Activated naive CD4-positive, alpha-beta T cell treated with anti-CD3 and anti-CD28 coated beads, Interleukin-2, amount 50 U/mL, for 24 hours (primary cell): ENCODE results near the gene SMIM14.
"Not testable (repeated sequence)": the region's sequence is repeated elsewhere in the genome, so short reads cannot be mapped to it uniquely, and the experiment has no call there.

Experiments used
- H3K27ac Mint-ChIP-seq: one replicate; pipeline ENCODE4 v1.8.0; 2021; ENCODE audit warnings: mild to moderate bottlenecking, mixed read lengths
- H3K27me3 Mint-ChIP-seq: one replicate; pipeline ENCODE4 v1.8.0; 2021; ENCODE audit warnings: mixed read lengths
- H3K36me3 Mint-ChIP-seq: one replicate; pipeline ENCODE4 v1.8.0; 2021; ENCODE audit warnings: mixed read lengths
- H3K4me1 Mint-ChIP-seq: one replicate; pipeline ENCODE4 v1.8.0; 2021; ENCODE audit warnings: mixed read lengths
- H3K4me3 Mint-ChIP-seq: one replicate; pipeline ENCODE4 v1.8.0; 2021; ENCODE audit warnings: mild to moderate bottlenecking, mixed read lengths
- H3K9me3 Mint-ChIP-seq: one replicate; pipeline ENCODE4 v1.8.0; 2021; ENCODE audit warnings: mixed read lengths

The SMIM14 gene

DNA sequence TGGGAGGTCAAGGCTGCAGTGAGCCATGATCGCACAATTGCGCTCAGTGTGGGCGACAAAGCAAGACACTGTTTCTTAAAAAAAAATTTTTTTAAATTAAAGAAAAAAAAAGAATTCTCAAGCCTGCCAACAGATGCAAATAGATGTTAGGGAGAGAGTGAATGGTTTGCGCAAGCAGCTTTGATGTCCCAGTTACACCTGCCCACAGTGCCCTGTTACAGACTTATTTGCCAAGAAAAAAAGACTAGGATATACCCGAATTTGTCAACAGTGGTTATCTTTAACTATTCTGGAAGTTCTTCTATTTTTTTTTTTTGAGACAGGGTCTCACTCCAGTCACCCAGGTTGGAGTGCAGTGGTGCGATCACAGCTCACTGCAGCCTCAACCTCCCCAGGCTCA, 67.2 kb downstream of the SMIM14 start:
- H3K27ac Mint-ChIP-seq = no peak overlapping the region
- no peak overlapping the region for H3K4me3 Mint-ChIP-seq

GRCh38 chr4:39571054-39571453, 67.6 kb downstream of the SMIM14 start:
- Mint-ChIP-seq H3K27me3 (no peaks in the 10 kb centered on the region), H3K36me3 (peaks cover 4% of the 10 kb centered on the region), H3K27ac (no peak overlapping the region), H3K4me3 (no peak overlapping the region), H3K4me1 (peaks cover 4% of the 10 kb centered on the region), H3K9me3 (no peaks in the 10 kb centered on the region)

More for the DNA sequence above, 67.2 kb downstream of the SMIM14 start:
- no peaks in the 10 kb centered on the region for H3K9me3 Mint-ChIP-seq
- H3K36me3 Mint-ChIP-seq = peaks cover 1% of the 10 kb centered on the region
- peaks cover 4% of the 10 kb centered on the region for H3K4me1 Mint-ChIP-seq
- H3K27me3 Mint-ChIP-seq = no peaks in the 10 kb centered on the region

DNA sequence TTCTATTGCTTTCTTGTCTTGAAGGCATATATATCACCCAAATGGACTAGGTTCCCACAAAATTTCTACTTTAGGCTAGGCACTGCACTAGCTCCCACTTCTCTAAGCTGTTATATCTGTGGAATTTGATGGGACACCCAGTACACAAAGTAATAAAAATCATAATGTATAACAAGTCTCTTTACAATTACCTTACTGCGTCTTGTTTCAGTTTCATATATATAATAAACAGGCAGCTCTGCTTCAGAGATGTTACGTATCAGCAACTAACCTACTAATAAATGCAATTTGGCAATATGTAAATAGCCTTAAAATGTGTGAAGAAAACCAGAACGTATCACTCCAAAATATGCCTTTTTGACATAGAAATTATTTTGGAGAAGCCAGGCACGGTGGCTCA, 69.5 kb downstream of the SMIM14 start:
- Mint-ChIP-seq H3K27ac (no peak overlapping the region), H3K36me3 (peaks cover 12% of the 10 kb centered on the region), H3K9me3 (no peaks in the 10 kb centered on the region), H3K4me1 (peaks cover 4% of the 10 kb centered on the region), H3K27me3 (no peaks in the 10 kb centered on the region), H3K4me3 (no peak overlapping the region)

- Mint-ChIP-seq H3K27me3 (no peaks in the 10 kb centered on the region), H3K4me1 (peaks cover 4% of the 10 kb centered on the region), H3K9me3 (no peaks in the 10 kb centered on the region), H3K27ac (no peak overlapping the region), H3K36me3 (peaks cover 12% of the 10 kb centered on the region), H3K4me3 (no peak overlapping the region)
Measured at GRCh38 chr4:39568805-39569204, 69.9 kb downstream of the SMIM14 start.

DNA sequence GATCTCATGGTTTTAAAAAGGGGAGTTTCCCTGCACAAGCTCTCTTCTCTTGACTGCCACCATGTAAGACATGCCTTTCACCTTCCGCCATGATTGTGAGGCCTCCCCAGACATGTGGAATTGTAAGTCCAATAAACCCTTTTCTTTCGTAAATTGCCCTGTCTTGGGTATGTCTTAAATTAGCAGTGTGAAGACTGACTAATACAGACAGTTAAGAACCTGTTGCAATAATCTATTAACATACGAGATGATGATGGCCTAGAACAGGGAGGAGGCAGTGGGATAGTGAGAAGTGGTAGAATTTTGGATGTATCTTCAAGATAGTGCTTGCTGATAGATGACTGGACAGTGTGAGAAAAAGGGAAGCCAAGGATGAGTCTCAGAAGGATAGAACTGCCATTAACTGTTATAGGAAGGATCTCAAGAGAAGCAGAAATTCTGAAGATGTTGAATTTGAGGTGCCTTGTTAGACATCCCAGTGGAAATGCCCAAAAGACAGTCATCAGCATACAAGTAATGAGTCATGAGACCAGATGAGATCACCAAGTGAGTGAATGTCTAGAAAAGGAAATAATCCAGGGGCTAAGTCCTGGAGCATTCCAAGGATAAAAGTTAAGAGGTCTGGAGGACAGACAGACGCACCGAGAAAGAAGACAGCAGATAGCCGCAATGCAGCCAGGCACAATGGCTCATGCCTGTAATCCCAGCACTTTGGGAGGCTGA, 72.6 kb downstream of the SMIM14 start:
- no peak overlapping the region for H3K27ac Mint-ChIP-seq
- H3K27me3 Mint-ChIP-seq = no peaks in the 10 kb centered on the region
- peaks cover 15% of the 10 kb centered on the region for H3K36me3 Mint-ChIP-seq
- H3K4me3 Mint-ChIP-seq = no peak overlapping the region
- peaks cover 4% of the 10 kb centered on the region for H3K4me1 Mint-ChIP-seq
- H3K9me3 Mint-ChIP-seq = no peaks in the 10 kb centered on the region

DNA sequence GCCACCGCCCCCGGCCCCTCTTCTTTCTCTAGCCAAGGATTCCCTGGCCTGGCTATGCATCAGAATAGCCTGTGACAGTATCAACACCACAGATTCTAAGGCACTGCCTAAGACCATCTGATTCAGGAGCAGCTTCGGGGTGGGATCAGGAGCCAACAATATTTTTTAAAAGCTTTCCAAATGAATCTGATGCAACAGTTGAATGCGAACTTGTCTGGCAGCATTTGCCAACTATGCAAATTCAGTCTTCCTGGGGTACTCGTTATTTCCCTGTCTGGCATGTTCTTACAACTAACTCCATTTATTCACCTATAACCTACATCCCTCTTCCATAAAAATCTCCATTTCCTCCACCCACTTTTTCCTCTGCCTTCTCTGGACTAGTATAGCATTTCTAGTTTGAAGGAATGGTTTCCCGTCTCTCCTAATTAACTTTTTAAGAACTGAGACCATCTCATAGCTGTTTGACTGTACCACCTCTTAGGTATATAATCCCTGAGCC, 75.3 kb downstream of the SMIM14 start:
- Mint-ChIP-seq H3K9me3 (no peaks in the 10 kb centered on the region), H3K36me3 (peaks cover 16% of the 10 kb centered on the region), H3K4me3 (no peak overlapping the region), H3K27me3 (no peaks in the 10 kb centered on the region), H3K27ac (no peak overlapping the region), H3K4me1 (peaks cover 4% of the 10 kb centered on the region)

- Mint-ChIP-seq H3K27ac (no peak overlapping the region), H3K4me3 (no peak overlapping the region), H3K36me3 (peaks cover 15% of the 10 kb centered on the region), H3K9me3 (no peaks in the 10 kb centered on the region), H3K27me3 (no peaks in the 10 kb centered on the region), H3K4me1 (no peaks in the 10 kb centered on the region)
Measured at GRCh38 chr4:39562792-39563191, 75.9 kb downstream of the SMIM14 start.

DNA sequence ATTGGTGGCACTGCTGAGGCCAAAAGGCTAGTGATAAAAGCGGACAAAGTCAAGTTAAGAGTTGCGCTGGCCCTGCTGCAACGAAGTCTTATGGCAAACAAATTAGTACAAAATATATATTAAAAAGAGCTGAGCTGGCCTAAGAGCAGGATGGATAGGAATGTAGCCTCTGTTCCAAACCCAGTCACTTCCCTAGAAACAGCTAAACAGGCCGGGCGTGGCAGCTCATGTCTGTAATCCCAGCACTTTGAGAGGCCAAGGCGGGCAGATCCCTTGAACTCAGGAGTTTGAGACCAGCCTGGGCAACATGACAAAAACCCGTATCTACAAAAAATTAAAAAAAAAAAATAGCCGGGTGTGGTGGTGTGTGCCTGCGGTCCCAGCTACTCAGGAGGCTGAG, 79.0 kb downstream of the SMIM14 start:
- H3K27me3 Mint-ChIP-seq = no peaks in the 10 kb centered on the region
- no peaks in the 10 kb centered on the region for H3K9me3 Mint-ChIP-seq
- peaks cover 10% of the 10 kb centered on the region for H3K36me3 Mint-ChIP-seq
- no peaks in the 10 kb centered on the region for H3K4me1 Mint-ChIP-seq
- H3K4me3 Mint-ChIP-seq = no peak overlapping the region
- no peak overlapping the region for H3K27ac Mint-ChIP-seq

GRCh38 chr4:39555472-39555871, 83.2 kb downstream of the SMIM14 start:
- Mint-ChIP-seq H3K36me3 (peaks cover 9% of the 10 kb centered on the region), H3K4me1 (no peaks in the 10 kb centered on the region), H3K27me3 (no peaks in the 10 kb centered on the region), H3K4me3 (no peak overlapping the region), H3K27ac (no peak overlapping the region), H3K9me3 (no peaks in the 10 kb centered on the region)

DNA sequence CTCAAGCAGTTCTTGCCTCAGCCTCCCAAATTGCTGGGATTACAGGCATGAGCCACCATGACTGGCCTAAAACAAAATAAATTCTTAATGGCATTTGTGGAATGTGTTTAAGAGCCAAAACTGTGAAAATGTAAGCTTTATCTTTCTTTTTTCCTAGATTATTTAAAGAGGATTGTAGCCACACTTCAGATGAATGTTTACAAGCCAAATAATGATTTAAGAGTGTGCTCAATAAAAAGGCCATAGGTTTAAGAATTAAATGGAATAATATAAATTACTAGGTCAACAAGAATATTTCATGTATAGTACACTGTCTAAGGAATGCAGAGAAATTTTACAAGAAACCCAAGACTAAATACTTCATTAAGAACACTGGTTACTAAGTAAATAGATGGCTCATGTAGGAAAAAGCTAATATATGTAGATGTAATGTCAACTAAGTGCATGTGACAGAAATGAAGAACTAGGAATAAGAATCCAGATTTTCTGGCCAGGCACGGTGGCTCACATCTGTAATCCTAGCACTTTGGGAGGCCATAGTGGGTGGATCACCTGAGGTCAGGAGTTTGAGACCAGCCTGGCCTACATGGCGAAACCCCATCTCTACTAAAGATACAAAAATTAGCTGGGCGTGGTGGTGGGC, 90.1 kb downstream of the SMIM14 start:
- Mint-ChIP-seq H3K4me1 (no peaks in the 10 kb centered on the region), H3K27ac (no peak overlapping the region), H3K9me3 (no peaks in the 10 kb centered on the region), H3K4me3 (no peak overlapping the region), H3K36me3 (no peaks in the 10 kb centered on the region), H3K27me3 (no peaks in the 10 kb centered on the region)

- Mint-ChIP-seq H3K36me3 (no peaks in the 10 kb centered on the region), H3K9me3 (no peaks in the 10 kb centered on the region), H3K4me1 (no peaks in the 10 kb centered on the region), H3K27me3 (no peaks in the 10 kb centered on the region), H3K27ac (no peak overlapping the region), H3K4me3 (no peak overlapping the region)
Measured at GRCh38 chr4:39544580-39545315, 93.9 kb downstream of the SMIM14 start.

DNA sequence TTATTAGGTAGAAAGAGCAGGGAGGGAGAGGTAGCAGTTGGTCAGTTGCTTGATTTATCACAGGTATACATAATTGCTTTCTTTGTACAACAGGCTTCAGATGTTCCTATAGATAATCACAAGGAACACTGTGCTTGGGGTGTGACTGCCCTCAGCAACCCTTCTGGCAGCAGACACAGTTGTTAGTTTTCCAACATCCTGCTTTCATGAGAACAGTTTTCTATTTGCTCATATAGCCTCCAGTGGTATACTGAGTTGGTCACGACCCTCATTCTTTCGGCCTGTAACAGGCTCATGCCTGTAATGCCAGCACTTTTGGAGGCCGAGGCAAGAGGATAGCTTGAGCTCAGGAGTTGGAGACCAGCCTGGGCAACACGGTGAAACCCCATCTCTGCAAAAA, 94.6 kb downstream of the SMIM14 start:
- H3K27ac Mint-ChIP-seq, H3K36me3 Mint-ChIP-seq, H3K4me1 Mint-ChIP-seq, H3K4me3 Mint-ChIP-seq, H3K27me3 Mint-ChIP-seq, H3K9me3 Mint-ChIP-seq: not testable (repeated sequence)

DNA sequence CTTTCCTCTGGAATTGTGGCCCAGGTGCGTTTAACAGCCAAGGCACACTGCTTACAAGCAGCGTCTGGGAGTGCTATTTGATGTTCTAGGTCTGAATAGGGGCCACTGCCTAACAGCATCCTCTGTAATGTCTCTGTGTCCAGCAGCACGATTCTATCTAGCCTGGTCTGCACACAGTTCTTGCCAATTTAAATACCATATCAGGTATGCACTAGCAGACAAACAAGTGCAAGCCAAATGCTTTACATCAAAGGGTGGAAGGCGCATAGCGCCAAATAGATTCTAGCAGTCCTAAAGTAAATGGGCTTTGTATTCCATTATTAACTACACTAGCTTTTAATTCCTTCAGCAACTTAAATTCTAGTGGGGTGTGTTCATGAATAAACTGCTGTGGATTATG, 95.6 kb downstream of the SMIM14 start:
- Mint-ChIP-seq H3K4me1 (no peaks in the 10 kb centered on the region), H3K27me3 (no peaks in the 10 kb centered on the region), H3K9me3 (no peaks in the 10 kb centered on the region), H3K36me3 (no peaks in the 10 kb centered on the region), H3K4me3 (no peak overlapping the region), H3K27ac (no peak overlapping the region)

GRCh38 chr4:39542611-39543012, 96.1 kb downstream of the SMIM14 start:
- no peaks in the 10 kb centered on the region for H3K27me3 Mint-ChIP-seq
- H3K9me3 Mint-ChIP-seq = no peaks in the 10 kb centered on the region
- H3K27ac Mint-ChIP-seq = no peak overlapping the region
- no peak overlapping the region for H3K4me3 Mint-ChIP-seq
- H3K36me3 Mint-ChIP-seq = no peaks in the 10 kb centered on the region
- H3K4me1 Mint-ChIP-seq = no peaks in the 10 kb centered on the region

DNA sequence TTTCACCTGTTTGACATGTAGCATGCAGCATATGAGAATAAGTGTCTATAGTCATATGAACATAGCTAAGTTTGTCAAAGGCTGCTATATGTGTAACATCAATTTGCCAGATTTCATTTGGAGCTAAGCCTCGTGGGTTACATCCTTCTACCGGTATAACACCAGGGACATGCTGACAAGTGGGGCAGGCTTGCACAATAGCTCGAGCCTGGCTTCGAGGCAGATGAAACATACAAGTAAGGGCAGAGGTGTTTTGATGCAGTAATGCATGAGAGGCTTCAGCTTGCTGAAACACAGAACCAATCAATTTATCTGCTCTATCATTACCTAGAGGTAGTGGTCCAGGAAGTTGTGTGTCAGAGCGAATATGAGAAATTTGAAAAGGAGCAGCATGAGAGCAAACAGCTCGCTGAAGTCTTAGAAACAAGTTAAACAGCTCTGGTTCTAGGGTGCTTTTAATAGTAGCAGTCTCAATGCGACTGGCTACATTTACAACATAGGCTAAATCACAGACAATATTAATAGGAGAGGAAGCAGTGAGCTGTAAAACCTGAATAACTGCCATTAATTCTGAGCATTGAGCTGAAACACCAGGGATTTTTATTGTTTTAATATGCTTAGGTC, 96.6 kb downstream of the SMIM14 start:
- Mint-ChIP-seq H3K36me3 (no peaks in the 10 kb centered on the region), H3K9me3 (no peaks in the 10 kb centered on the region), H3K27ac (no peak overlapping the region), H3K27me3 (no peaks in the 10 kb centered on the region), H3K4me1 (no peaks in the 10 kb centered on the region), H3K4me3 (no peak overlapping the region)
